CD4-positive, alpha-beta T cell treated with Interleukin-6 at 100 ng/mL for 8 hours (primary cell): Measurements from ENCODE around the gene NUP50.
A peak's percentile ranks its signal among the peaks of the same experiment; 100 is the strongest.

Experiments
- DNase-seq: peaks from one replicate; pipeline ENCODE4 v3.0.0-alpha.2; 2020; ENCODE audit warnings: mixed read lengths, low spot score

NUP50 gene

GRCh38 chr22:45163451-45164269 is at the start of gene NUP50:
Gene NUP50, plus strand, starts transcription at chr22:45163925. Its CDS starts 4,253 bp downstream, at chr22:45168178.
- peak; percentile 96 for DNase-seq

GRCh38 chr22:45120440-45120839 is 43.3 kb upstream of the NUP50 start:
- no peak for DNase-seq

- no peak for DNase-seq
Observed at GRCh38 chr22:45120931-45121330, 42.8 kb upstream of the NUP50 start.

GRCh38 chr22:45124176-45124847 is 39.4 kb upstream of the NUP50 start:
- no peak for DNase-seq

- DNase-seq: no peak
Observed at GRCh38 chr22:45125188-45125587, 38.5 kb upstream of the NUP50 start.

GRCh38 chr22:45127866-45128265 is 35.9 kb upstream of the NUP50 start:
- no peak for DNase-seq

GRCh38 chr22:45129703-45130524 is 33.8 kb upstream of the NUP50 start:
- no peak for DNase-seq

- DNase-seq: no peak
Observed at GRCh38 chr22:45130891-45131290, 32.8 kb upstream of the NUP50 start.

GRCh38 chr22:45131749-45132148 is 32.0 kb upstream of the NUP50 start:
- no peak for DNase-seq

GRCh38 chr22:45134313-45134712 is 29.4 kb upstream of the NUP50 start:
- no peak for DNase-seq

- DNase-seq: no peak
Observed at GRCh38 chr22:45136594-45136993, 27.1 kb upstream of the NUP50 start.

- no peak for DNase-seq
Observed at GRCh38 chr22:45139693-45140092, 24.0 kb upstream of the NUP50 start.

- no peak for DNase-seq
Observed at GRCh38 chr22:45142376-45142775, 21.3 kb upstream of the NUP50 start.

- DNase-seq: no peak
Observed at GRCh38 chr22:45144916-45145315, 18.8 kb upstream of the NUP50 start.

- no peak for DNase-seq
Observed at GRCh38 chr22:45149671-45150070, 14.1 kb upstream of the NUP50 start.

- no peak for DNase-seq
Observed at GRCh38 chr22:45150139-45150538, 13.6 kb upstream of the NUP50 start.

- no peak for DNase-seq
Observed at GRCh38 chr22:45151503-45151902, 12.2 kb upstream of the NUP50 start.

GRCh38 chr22:45154383-45154782 is 9.3 kb upstream of the NUP50 start:
- DNase-seq: no peak

- DNase-seq: no peak
Observed at GRCh38 chr22:45155050-45155840, 8.5 kb upstream of the NUP50 start.

- DNase-seq: no peak
Observed at GRCh38 chr22:45157907-45158306, 5.8 kb upstream of the NUP50 start.

- DNase-seq: no peak
Observed at GRCh38 chr22:45159652-45160462, 3.9 kb upstream of the NUP50 start.
